GM18868 (cell line): ENCODE measurements around the gene NBEAL2.

Experiments
- ATAC-seq: cut with Tn5 transposase; IDR thresholded peaks from one replicate; pipeline ENCODE4 v1.9.1; 2021; ENCODE audit warnings: mild to moderate bottlenecking, moderate library complexity; ENCODE audit not compliant: unreplicated experiment

Gene NBEAL2

GRCh38 chr3:46978985-46979944, at the start of gene NBEAL2:
Gene NBEAL2, plus strand, starts transcription at chr3:46979666. Its CDS starts 196 bp downstream, at chr3:46979862.
- ATAC-seq, result peak; percentile 78

GRCh38 chr3:46930166-46930944, 49.1 kb upstream of the NBEAL2 start:
- ATAC-seq, result no peak

- ATAC-seq, result no peak
Observed at GRCh38 chr3:46930945-46931403, 48.5 kb upstream of the NBEAL2 start.

- ATAC-seq, result no peak
Observed at GRCh38 chr3:46931631-46932331, 47.7 kb upstream of the NBEAL2 start.

GRCh38 chr3:46932455-46933225, 46.8 kb upstream of the NBEAL2 start:
- no peak for ATAC-seq

GRCh38 chr3:46933261-46933660, 46.2 kb upstream of the NBEAL2 start:
- no peak for ATAC-seq

- no peak for ATAC-seq
Observed at GRCh38 chr3:46934072-46934471, 45.4 kb upstream of the NBEAL2 start.

- no peak for ATAC-seq
Observed at GRCh38 chr3:46934498-46935167, 44.8 kb upstream of the NBEAL2 start.

GRCh38 chr3:46935168-46935858, 44.2 kb upstream of the NBEAL2 start:
- no peak for ATAC-seq

- ATAC-seq, result no peak
Observed at GRCh38 chr3:46935989-46936558, 43.4 kb upstream of the NBEAL2 start.

GRCh38 chr3:46936733-46937250, 42.7 kb upstream of the NBEAL2 start:
- no peak for ATAC-seq

- ATAC-seq, result no peak
Observed at GRCh38 chr3:46938118-46938517, 41.3 kb upstream of the NBEAL2 start.

GRCh38 chr3:46939578-46940445, 39.7 kb upstream of the NBEAL2 start:
- ATAC-seq, result no peak

- no peak for ATAC-seq
Observed at GRCh38 chr3:46942076-46942475, 37.4 kb upstream of the NBEAL2 start.

- ATAC-seq, result no peak
Observed at GRCh38 chr3:46942481-46943236, 36.8 kb upstream of the NBEAL2 start.

- no peak for ATAC-seq
Observed at GRCh38 chr3:46943237-46944187, 36.0 kb upstream of the NBEAL2 start.
